Activated CD8-positive, alpha-beta memory T cell treated with anti-CD3 and anti-CD28 coated beads, Interleukin-2, amount 50 U/mL, for 1 hour (primary cell): ENCODE data around the gene ST6GALNAC2.
"Not testable (repeated sequence)": the region's sequence is repeated elsewhere in the genome, so short reads cannot be mapped to it uniquely, and the experiment has no call there.

ENCODE experiments used
- DNase-seq: peaks from one replicate; pipeline ENCODE4 v3.0.0-alpha.2; 2020; ENCODE audit errors: extremely low read depth

ST6GALNAC2 gene

DNA sequence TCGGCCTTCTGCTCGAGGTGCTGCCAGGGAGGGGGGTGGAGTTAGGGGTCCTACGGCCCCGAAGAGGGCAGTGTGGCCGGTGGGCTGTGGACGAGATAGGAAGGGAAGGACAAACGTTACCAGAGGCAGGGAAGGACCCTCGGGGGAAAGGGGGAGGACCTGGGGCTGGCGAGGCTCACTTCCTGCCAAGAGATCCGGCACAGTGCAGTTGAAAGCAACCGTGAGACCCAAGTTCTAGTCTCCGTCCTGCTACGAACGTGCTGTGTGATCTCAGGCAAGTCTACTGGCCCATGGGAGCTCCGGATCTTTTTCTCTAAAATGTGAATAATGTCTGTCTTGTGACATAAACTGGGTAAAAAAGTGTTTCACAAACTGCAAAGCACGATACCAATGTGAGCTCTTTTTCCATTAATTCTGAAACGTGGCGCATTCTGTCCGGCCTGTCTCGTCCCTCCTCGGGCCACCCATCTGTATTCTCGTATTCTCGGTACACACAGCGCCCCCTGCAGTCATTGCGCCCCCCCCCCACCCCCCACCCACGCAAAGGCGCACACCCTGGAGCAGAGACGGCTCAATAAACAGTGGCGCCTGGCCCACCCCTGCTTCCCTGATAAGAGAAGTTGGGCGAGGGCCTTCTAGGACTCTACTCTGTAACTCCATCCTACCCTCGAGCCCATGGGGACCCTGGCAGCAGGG lies 57.0 kb downstream of the ST6GALNAC2 start:
- DNase-seq = no peak

DNA sequence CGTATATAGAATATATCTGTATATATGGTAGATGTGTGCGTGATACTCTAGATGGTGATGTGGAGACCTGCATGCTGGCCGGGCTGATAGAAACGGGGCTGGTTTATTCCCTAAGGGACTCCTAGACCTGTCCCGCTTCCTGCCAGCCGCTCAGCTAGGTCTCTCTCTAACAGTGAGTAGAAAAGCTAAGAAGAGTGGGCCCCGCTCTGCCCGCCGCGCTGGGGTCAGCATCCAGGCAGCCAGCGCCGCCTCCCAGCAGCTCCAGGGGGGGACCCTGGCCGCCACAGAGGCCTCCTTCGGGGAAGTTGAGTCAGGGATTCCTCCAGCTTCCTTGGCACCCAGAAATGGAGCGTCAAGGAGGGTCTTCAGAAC lies 57.5 kb downstream of the ST6GALNAC2 start:
- DNase-seq = no peak

DNA sequence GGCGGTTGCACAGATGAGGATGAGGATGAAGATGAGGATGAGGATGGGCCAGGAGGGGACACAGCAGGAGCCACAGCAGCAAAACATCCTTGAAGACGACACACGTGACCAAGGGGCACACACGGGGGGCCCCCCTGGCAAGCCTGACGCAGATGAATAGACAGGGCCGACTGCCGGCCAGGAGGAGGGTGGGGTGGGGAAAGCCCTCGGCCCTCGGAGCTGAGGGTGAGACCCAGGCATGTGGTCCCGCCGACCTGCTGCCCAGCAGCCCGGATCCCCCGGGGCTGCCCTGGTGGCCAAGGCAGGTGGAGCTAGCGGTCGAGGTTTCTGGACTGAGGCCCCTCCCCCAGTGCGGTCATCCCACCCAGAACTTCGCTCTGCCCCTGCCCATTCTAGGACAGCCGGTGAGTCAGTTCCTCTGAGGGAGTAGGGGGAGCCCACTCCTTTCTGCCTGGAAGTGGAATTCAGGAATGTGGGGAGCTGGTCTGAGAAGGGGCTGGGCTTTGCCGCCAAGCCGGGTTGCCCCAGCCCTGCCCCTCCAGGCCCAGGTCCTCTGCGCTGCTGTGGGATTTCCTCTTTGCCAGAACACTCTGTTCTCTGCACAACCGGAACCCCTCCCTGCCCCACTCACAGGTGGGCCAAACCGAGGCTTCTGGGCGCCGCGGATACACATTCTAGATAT lies 58.1 kb downstream of the ST6GALNAC2 start:
- DNase-seq = peak; percentile 31

DNA sequence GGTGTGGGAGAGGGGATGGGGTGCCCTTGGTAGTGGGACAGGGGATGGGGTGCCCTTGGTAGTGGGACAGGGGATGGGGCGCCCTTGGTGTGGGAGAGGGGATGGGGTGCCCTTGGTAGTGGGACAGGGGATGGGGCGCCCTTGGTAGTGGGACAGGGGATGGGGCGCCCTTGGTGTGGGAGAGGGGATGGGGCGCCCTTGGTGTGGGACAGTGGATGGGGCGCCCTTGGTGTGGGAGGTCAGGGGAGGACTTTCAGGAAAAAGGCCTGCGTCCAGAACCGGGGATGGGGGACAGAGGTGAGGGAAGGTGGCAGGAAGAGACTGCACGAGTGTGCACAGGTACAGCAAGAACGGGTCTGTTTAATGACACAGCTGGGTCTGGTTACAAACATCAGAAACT lies 58.6 kb downstream of the ST6GALNAC2 start:
- not testable (repeated sequence) for DNase-seq

DNA sequence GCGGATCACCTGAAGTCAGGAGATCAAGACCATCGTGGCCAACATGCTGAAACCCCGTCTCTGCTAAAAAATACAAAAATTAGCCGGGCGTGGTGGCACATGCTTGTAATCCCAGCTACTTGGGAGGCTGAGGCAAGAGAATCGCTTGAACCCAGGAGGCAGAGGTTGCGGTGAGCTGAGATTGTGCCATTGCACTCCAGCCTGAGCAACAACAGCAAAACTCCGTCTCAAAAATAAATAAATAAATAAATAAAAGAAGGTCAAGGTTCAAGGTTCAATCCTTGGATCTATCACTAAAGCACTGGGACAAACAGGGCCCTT lies 60.2 kb downstream of the ST6GALNAC2 start:
- not testable (repeated sequence) for DNase-seq

DNA sequence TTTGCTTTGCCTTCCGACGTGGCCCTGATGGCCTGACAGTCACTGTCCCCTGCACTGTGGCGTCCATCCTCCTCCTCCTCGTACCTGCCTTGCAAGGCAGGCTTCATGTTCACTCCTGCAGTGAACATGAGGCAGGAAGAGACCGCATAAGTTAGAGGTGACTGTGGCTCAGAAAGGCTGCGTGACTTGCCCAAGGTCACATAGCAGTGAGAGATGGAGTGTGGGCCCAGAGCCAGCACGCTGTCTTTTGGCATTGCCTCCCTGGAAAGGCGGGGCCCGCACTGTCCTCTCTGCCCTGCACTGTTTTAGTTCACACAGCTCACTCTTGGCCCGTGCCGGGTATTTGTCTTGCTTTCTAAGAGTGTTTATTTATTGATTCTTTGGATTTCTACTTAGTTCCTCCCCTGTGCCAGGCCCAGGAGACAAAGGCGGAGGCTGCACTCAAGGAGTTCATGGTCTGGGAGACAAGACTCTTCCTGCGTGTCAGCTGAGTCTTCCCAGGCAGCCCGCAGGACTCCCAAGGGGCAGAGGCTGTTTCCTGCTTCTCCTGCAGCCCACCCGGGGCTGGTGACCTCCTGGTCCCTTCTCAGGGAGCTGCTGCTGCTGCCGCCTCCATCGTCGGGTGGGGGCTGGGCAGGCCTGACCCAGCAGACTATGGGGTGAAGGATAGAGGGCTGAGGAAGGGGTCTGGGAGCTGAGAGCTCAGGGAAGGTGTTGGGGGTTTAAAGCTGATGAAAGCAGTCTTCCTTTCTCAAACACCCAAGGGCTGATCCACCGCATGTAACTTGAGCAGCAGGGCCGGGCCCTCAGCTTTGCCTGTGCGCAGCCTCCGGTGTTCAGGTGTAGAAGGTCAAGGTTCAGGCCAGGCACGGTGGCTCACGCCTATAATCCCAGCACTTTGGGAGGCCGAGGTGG lies 60.8 kb downstream of the ST6GALNAC2 start:
- DNase-seq = no peak

DNA sequence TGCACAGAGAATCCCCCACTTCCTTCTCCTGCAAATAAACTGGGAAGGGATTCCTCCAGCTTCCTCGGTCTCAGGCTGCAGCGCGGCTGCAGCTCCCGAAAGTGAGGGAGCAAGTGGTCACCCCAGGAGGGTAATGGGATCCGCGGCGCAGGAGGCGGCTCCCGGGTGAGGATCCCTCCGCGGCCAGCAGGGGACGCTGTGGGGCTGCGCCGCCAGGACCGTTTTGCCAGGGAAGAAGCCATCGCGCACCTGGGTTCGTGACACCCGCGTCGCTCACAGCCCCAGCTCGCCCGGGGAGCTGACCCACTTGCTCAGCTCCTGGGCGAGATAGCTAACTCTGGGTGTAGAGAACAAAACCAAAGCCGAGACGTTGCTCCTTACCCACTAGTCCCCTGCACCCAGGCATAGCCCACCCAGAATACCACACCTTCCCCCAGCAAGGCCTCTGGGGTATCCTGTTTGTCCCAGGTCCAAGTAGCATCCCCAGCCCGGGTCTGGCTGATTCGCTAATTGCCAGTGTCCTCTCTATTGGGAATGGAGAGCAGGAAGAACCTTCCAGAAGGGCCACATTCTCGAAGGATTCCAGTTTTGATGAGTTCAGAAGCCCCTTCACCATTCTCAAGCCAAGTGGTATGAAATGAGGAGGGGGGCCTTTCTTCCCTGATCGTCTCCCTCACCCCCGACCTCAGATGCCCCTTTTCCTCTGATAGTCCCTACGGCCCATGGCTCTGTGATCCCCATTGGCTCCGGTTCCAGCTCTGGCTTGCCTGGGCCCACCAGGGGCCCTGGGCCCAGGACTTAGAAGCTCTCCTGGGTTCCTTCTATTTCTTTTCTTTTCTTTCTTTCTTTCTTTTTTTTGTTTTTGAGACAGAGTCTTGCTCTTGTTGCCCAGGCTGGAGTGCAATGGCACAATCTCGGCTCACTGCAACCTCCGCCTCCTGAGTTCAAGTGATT lies 62.3 kb downstream of the ST6GALNAC2 start:
- peak; percentile 60 for DNase-seq

DNA sequence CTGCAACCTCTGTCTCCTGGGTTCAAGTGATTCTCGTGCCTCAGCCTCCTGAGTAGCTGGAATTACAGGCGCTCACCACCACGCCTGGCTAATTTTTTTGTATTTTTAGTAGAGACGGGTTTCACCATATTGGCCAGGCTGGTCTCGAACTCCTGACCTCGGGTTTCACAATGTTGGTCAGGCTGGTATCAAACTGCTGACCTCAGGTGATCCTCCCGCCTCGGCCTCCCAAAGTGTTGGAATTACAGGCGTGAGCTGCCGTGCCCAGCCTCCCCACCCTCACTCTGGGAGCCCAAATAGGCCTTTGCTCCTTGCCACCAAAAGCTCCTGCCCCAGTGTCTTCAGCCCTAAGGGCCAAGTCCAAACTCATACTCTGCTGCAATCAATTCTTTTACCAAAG lies 64.0 kb downstream of the ST6GALNAC2 start:
- not testable (repeated sequence) for DNase-seq

DNA sequence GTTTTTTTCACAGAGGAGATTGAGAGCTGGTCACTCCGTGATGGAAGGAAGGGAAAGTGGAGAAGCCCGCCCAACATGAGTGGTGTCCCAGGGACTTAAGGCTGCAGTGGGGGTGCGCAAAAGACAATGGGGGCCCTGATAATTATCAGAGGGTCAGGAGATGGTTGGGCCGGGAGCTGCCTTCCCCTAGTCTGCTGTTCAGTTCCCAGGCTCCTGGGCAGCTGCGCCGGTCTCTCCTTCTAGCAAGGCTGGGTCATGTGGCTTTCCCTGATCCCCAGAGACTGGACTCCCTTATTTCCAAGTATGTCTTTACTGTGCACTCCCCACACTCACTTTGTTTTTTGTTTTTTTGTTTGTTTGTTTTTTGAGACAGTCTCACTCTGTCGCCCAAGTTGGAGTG lies 64.4 kb downstream of the ST6GALNAC2 start:
- DNase-seq = no peak

DNA sequence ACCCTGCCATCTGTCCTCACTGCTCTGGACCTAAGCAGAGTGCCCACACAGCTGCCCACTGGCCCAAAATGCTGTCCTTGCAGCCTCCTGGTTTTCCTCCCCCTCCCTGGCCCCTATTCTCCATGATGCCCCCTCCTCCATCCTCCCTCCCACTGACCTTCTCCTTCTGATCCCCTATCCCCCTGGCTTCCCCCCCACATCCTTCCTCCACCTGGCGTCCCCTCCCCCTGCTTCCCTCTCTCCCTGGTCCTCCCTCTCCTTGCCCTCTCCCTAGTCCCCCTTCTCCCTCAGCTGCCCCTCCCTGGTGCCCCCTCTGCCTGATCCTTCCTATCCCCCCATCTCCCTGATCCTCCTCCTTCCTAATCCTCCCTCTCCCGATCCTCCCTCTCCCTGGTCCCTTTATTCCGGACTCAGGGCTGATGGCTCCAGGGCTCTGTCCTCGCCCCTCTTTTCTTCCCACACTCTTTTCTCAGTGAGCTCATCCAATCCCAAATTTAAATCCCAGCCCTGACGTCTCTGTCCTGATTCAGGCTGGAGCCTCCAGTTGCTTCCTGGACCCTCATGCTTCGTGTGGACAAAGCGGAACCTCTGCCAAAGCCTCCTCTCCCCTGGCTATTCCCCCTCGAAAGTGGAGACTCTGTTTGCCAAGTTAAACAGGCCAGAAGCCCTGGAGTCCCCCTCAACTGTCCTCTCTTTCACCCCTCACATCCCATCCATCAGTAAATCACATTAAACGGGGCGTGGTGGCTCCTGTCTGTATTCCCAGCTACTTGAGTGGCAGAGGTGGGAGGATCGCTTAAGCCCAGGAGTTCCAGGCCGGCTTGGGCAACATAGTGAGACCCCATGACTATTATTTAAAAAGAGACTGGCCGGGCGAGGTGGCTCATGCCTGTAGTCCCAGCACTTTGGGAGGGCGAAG lies 66.4 kb downstream of the ST6GALNAC2 start:
- no peak for DNase-seq

DNA sequence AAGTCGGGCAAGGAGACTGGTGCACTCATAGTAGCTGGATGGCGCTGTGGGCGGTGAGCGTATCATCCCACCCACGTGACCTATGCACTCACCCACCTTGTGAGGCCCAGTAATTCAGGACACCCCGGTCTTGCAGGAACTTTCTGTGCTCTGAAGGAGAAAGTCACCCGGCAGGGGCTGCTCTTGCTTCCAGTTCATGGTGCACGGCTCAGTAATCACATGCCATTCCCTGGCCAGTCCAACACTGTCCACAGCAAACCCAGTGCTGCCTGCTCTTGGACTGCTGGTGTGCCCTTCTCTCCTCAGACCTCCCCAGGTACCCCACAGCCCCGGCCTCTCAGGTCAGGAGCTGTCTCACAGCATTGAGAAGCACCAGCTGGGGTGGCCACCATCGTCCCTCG lies 68.0 kb downstream of the ST6GALNAC2 start:
- no peak for DNase-seq
